Keratinocyte (primary cell): Measurements from ENCODE around the gene QTRT2. TPM values are rescaled to one million over a fixed set of nuclear protein-coding genes. Genes with fewer than 3 reads are reported as not detected.

Source experiments
- DNase-seq: peaks from one replicate; pipeline ENCODE4 v3.0.0-alpha.2; 2011; ENCODE audit warnings: low read depth, missing footprints, low spot score
- FAIRE-seq: peaks from 2 replicates; lab custom pipeline; 2011; peaks lifted over from hg19 to GRCh38; lab: Jason Lieb, UNC
- H2AFZ ChIP-seq: 2 replicates; pipeline ENCODE4 v1.6.0; 2012; ENCODE audit warnings: low read length, control low read depth, inconsistent platforms; ENCODE audit not compliant: control insufficient read depth
- H3K27ac ChIP-seq: 2 replicates; pipeline ENCODE4 v1.5.1; 2011; ENCODE audit warnings: low read length; ENCODE audit not compliant: control insufficient read depth, insufficient read depth
- H3K27me3 ChIP-seq: 3 replicates; pipeline ENCODE4 v1.6.0; 2011; ENCODE audit warnings: low read length; ENCODE audit not compliant: control insufficient read depth, insufficient read depth; ENCODE audit errors: extremely low read depth
- H3K36me3 ChIP-seq, 2 experiments: 2 replicates in 1 of 2; 3 replicates in 1 of 2; pipeline ENCODE4 v1.5.1; 2011; ENCODE audit warnings: low read length in 2 of 2, mild to moderate bottlenecking in 1 of 2; ENCODE audit not compliant: control insufficient read depth in 2 of 2, insufficient read depth in 2 of 2; ENCODE audit errors: extremely low read depth in 1 of 2
- H3K4me1 ChIP-seq: 3 replicates; pipeline ENCODE4 v1.5.1; 2011; ENCODE audit warnings: low read length; ENCODE audit not compliant: control insufficient read depth, insufficient read depth; ENCODE audit errors: extremely low read depth
- H3K4me2 ChIP-seq: 3 replicates; pipeline ENCODE4 v1.6.0; 2011; ENCODE audit warnings: low read depth, low read length; ENCODE audit not compliant: control insufficient read depth, insufficient read depth; ENCODE audit errors: extremely low read depth
- H3K4me3 ChIP-seq, 3 experiments: fragments of 200-600 bp in 1 of 3; sonication (generic) in 1 of 3; 2 replicates in 2 of 3; 3 replicates in 1 of 3; pipeline ENCODE4 v1.5.1; 2011 to 2016; ENCODE audit warnings: low read length in 3 of 3, mild to moderate bottlenecking in 3 of 3, control low read depth in 2 of 3, inconsistent platforms in 1 of 3, low read depth in 1 of 3, mixed read lengths in 1 of 3, mixed run types in 1 of 3, moderate library complexity in 1 of 3; ENCODE audit not compliant: control insufficient read depth in 2 of 3, insufficient read depth in 2 of 3; ENCODE audit errors: extremely low read depth in 1 of 3
- H3K79me2 ChIP-seq: 2 replicates; pipeline ENCODE4 v1.6.0; 2012; ENCODE audit warnings: low read length; ENCODE audit not compliant: control insufficient read depth, insufficient read depth
- H3K9ac ChIP-seq: 3 replicates; pipeline ENCODE4 v1.6.0; 2011; ENCODE audit warnings: low read length; ENCODE audit not compliant: control insufficient read depth, insufficient read depth; ENCODE audit errors: extremely low read depth
- H3K9me1 ChIP-seq: 3 replicates; pipeline ENCODE4 v1.6.0; 2011; ENCODE audit warnings: low read length; ENCODE audit not compliant: control insufficient read depth, insufficient read depth; ENCODE audit errors: extremely low read depth
- H3K9me3 ChIP-seq: 2 replicates; pipeline ENCODE4 v1.5.1; 2012; ENCODE audit warnings: low read depth, low read length; ENCODE audit not compliant: control insufficient read depth
- H4K20me1 ChIP-seq: 3 replicates; pipeline ENCODE4 v1.6.0; 2011; ENCODE audit warnings: low read length; ENCODE audit not compliant: control insufficient read depth, insufficient read depth; ENCODE audit errors: extremely low read depth
- CTCF ChIP-seq, 3 experiments: IDR thresholded peaks in 1 of 3; conservative IDR thresholded peaks in 1 of 3; optimal IDR thresholded peaks in 1 of 3; 2 replicates in 2 of 3; 3 replicates in 1 of 3; pipeline versions ENCODE3 to v1.5.1; 2011; ENCODE audit warnings: low read length in 3 of 3, mild to moderate bottlenecking in 3 of 3, moderate library complexity in 2 of 3, control low read depth in 1 of 3, inconsistent platforms in 1 of 3; ENCODE audit not compliant: insufficient read depth in 2 of 3; ENCODE audit errors: extremely low read depth in 1 of 3
- EZH2 ChIP-seq: IDR thresholded peaks from one replicate; pipeline ENCODE4 v1.6.1; 2012; ENCODE audit warnings: inconsistent platforms, mild to moderate bottlenecking, low read length, moderate library complexity
- dilution Hi-C: fragments of 300-500 bp; cut with MboI; formaldehyde crosslinking; loops from one replicate; pipeline ENCODE4 v1.7.0; 2020; ENCODE audit warnings: low sequenced_read_pairs; ENCODE audit not compliant: extremely low pct_ligation_motif_present
- polyA plus RNA-seq, 5 experiments: library from polyadenylated mRNA; depleted of rRNA in 3 of 5; stranded (reverse) in 3 of 5; stranded (forward) in 1 of 5; unstranded in 1 of 5; fragments of >200 nt; gene quantifications; 1 replicate in 1 of 5; 2 replicates in 3 of 5; 3 replicates in 1 of 5; pipeline versions ENCODE4 v1.2.1 to v1.2.3, GENCODE V29; 2011 to 2012; ENCODE audit warnings: missing spikeins in 2 of 5, low read depth in 1 of 5, low replicate concordance in 1 of 5

The QTRT2 gene
- polyA plus RNA-seq, 1 donor (not counting 4 experiments of a cell fraction or from before 2014, with no cell fraction given), result 18.3 TPM

GRCh38 chr3:114083112-114083511 lies 26.6 kb downstream of the QTRT2 start:
- no peaks in the 10 kb centered on the region for H3K4me1 ChIP-seq
- no peaks in the 10 kb centered on the region for H3K79me2 ChIP-seq
- no peak overlapping the region for H2AFZ ChIP-seq
- dilution Hi-C loops, result no loop called here
- FAIRE-seq (peak; percentile 20), DNase-seq (no peak)
- H3K4me2 ChIP-seq, result no peak overlapping the region
- H4K20me1 ChIP-seq, result no peaks in the 10 kb centered on the region
- no peak overlapping the region for H3K27ac ChIP-seq
- H3K9me3 ChIP-seq, result no peaks in the 10 kb centered on the region
- no peak overlapping the region for H3K9ac ChIP-seq
- TF ChIP-seq CTCF (optimal IDR thresholded peaks at IDR 0.05 in 1 of 3, IDR thresholded peaks at IDR 0.05 in 1 of 3, conservative IDR thresholded peaks at IDR 0.05 in 1 of 3; ENCODE audit: extremely low read depth in 1 of 3, insufficient read depth in 2 of 3, low read length in 3 of 3), result no peak
- TF ChIP-seq EZH2, result no peak
- peaks cover 6 to 9% of the 10 kb centered on the region in 2 experiments for H3K36me3 ChIP-seq
- no peaks in the 10 kb centered on the region for H3K27me3 ChIP-seq
- H3K4me3 ChIP-seq, result no peak overlapping the region
- H3K9me1 ChIP-seq, result no peaks in the 10 kb centered on the region

DNA sequence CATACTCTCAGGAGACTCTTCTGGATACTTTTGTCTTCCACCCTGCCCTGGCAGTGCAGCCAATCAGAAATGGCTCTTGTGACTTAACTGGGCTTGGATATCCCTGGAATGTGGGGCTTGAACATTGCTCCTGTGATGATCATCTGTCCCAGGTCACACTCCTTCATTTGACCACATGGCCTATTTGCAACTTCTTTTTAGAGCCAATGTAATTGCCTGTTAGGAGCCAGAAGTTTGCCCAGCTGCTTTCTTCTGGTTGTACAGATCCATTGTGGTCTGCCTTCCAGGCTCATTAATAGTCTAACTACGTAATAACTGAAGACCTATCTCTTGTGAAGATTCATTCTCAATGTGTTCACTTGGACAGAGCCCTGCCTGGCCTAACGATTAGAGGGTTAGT lies 29.8 kb downstream of the QTRT2 start:
- Histone ChIP-seq H3K4me2 (no peak overlapping the region), H3K9me3 (no peaks in the 10 kb centered on the region), H3K4me3 (no peak overlapping the region), H3K27ac (no peak overlapping the region), H3K4me1 (no peaks in the 10 kb centered on the region), H3K36me3 (peaks cover 5 to 10% of the 10 kb centered on the region in 2 experiments), H2AFZ (no peak overlapping the region), H3K9ac (no peak overlapping the region), H3K9me1 (no peaks in the 10 kb centered on the region), H4K20me1 (no peaks in the 10 kb centered on the region), H3K79me2 (no peaks in the 10 kb centered on the region), H3K27me3 (no peaks in the 10 kb centered on the region)
- dilution Hi-C loops, result no loop called here
- TF ChIP-seq CTCF (optimal IDR thresholded peaks at IDR 0.05 in 1 of 3, IDR thresholded peaks at IDR 0.05 in 1 of 3, conservative IDR thresholded peaks at IDR 0.05 in 1 of 3; ENCODE audit: extremely low read depth in 1 of 3, insufficient read depth in 2 of 3, low read length in 3 of 3) (no peak), EZH2 (no peak)
- FAIRE-seq, result no peak
- DNase-seq, result no peak
